Measurements from ENCODE around the gene LY6G5C. TPM values are rescaled to one million over a fixed set of nuclear protein-coding genes. Genes with fewer than 3 reads are reported as not detected.
A peak's percentile ranks its signal among the peaks of the same experiment; 100 is the strongest.

The LY6G5C gene
- total and polyA plus RNA-seq, 5 donors from 2014 or later: 3.1 to 19.9 (median 11.4) TPM

GRCh38 chr6:31634131-31634530, 46.7 kb downstream of the LY6G5C start:
- H3K27ac Mint-ChIP-seq: no peak overlapping the region
- Histone ChIP-seq H3K27ac (ENCODE audit: insufficient read depth, low read length, poor library complexity, severe bottlenecking) (no peak overlapping the region), H3K4me1 (ENCODE audit: control insufficient read depth, insufficient read depth, low read length, poor library complexity, severe bottlenecking) (no peaks in the 10 kb centered on the region), H3K9me3 (ENCODE audit: control insufficient read depth in 2 of 2, low read length in 2 of 2) (no peaks in the 10 kb centered on the region), H3K4me3 (ENCODE audit: low read depth, low read length) (no peak overlapping the region), H3K27me3 (ENCODE audit: control insufficient read depth, insufficient read depth, low read length) (no peaks in the 10 kb centered on the region), H3K36me3 (ENCODE audit: control insufficient read depth, insufficient read depth, low read length) (peaks cover 79% of the 10 kb centered on the region)
- H3K36me3 Mint-ChIP-seq: peaks cover 46% of the 10 kb centered on the region
- H3K27me3 Mint-ChIP-seq: no peaks in the 10 kb centered on the region
- no peaks in the 10 kb centered on the region for H3K9me3 Mint-ChIP-seq
- no peak for ATAC-seq (ENCODE audit: low read depth in 2 of 2)
- H3K4me1 Mint-ChIP-seq: peaks cover 0 to 7% (median 0%) of the 10 kb centered on the region in 4 donors
- no peak overlapping the region for H3K4me3 Mint-ChIP-seq
- DNase-seq: no peak

- no peak for ATAC-seq (ENCODE audit: low read depth in 2 of 2)
- peaks cover 0 to 7% (median 0%) of the 10 kb centered on the region in 4 donors for H3K4me1 Mint-ChIP-seq
- no peak for DNase-seq
Measured at GRCh38 chr6:31633447-31633846, 47.4 kb downstream of the LY6G5C start.

GRCh38 chr6:31632279-31632946, 48.5 kb downstream of the LY6G5C start:
- Histone ChIP-seq H3K27ac (ENCODE audit: insufficient read depth, low read length, poor library complexity, severe bottlenecking) (no peak overlapping the region), H3K4me1 (ENCODE audit: control insufficient read depth, insufficient read depth, low read length, poor library complexity, severe bottlenecking) (no peaks in the 10 kb centered on the region), H3K36me3 (ENCODE audit: control insufficient read depth, insufficient read depth, low read length) (peaks cover 85% of the 10 kb centered on the region), H3K27me3 (ENCODE audit: control insufficient read depth, insufficient read depth, low read length) (no peaks in the 10 kb centered on the region), H3K4me3 (ENCODE audit: low read depth, low read length) (no peak overlapping the region), H3K9me3 (ENCODE audit: control insufficient read depth in 2 of 2, low read length in 2 of 2) (no peaks in the 10 kb centered on the region)
- peaks cover 46% of the 10 kb centered on the region for H3K36me3 Mint-ChIP-seq
- peaks cover 0 to 10% (median under 1%) of the 10 kb centered on the region in 4 donors for H3K4me1 Mint-ChIP-seq
- no peak for DNase-seq
- H3K9me3 Mint-ChIP-seq: peaks cover 0 to 1% (median 0%) of the 10 kb centered on the region in 7 donors
- no peaks in the 10 kb centered on the region for H3K27me3 Mint-ChIP-seq
- H3K27ac Mint-ChIP-seq: no peak overlapping the region
- ATAC-seq (ENCODE audit: low read depth in 2 of 2): no peak
- H3K4me3 Mint-ChIP-seq: no peak overlapping the region

More at GRCh38 chr6:31633447-31633846, 47.4 kb downstream of the LY6G5C start:
- Histone ChIP-seq H3K27me3 (ENCODE audit: control insufficient read depth, insufficient read depth, low read length) (no peaks in the 10 kb centered on the region), H3K27ac (ENCODE audit: insufficient read depth, low read length, poor library complexity, severe bottlenecking) (no peak overlapping the region), H3K9me3 (ENCODE audit: control insufficient read depth in 2 of 2, low read length in 2 of 2) (no peaks in the 10 kb centered on the region), H3K4me1 (ENCODE audit: control insufficient read depth, insufficient read depth, low read length, poor library complexity, severe bottlenecking) (no peaks in the 10 kb centered on the region), H3K36me3 (ENCODE audit: control insufficient read depth, insufficient read depth, low read length) (peaks cover 81% of the 10 kb centered on the region), H3K4me3 (ENCODE audit: low read depth, low read length) (no peak overlapping the region)
- Mint-ChIP-seq H3K36me3 (peaks cover 43% of the 10 kb centered on the region), H3K27me3 (no peaks in the 10 kb centered on the region), H3K4me3 (no peak overlapping the region), H3K27ac (no peak overlapping the region), H3K9me3 (no peaks in the 10 kb centered on the region)

GRCh38 chr6:31631681-31632278, 49.1 kb downstream of the LY6G5C start:
- H3K27ac ChIP-seq (ENCODE audit: insufficient read depth, low read length, poor library complexity, severe bottlenecking): no peak overlapping the region
- Mint-ChIP-seq H3K27ac (peak overlapping the region in 1 of 3 donors; percentile 52), H3K9me3 (peaks cover 0 to 1% (median 0%) of the 10 kb centered on the region in 7 donors), H3K27me3 (no peaks in the 10 kb centered on the region), H3K4me1 (peaks cover 0 to 10% (median 2%) of the 10 kb centered on the region in 4 donors), H3K36me3 (peaks cover 52% of the 10 kb centered on the region), H3K4me3 (no peak overlapping the region)
- no peaks in the 10 kb centered on the region for H3K9me3 ChIP-seq (ENCODE audit: control insufficient read depth in 2 of 2, low read length in 2 of 2)
- ATAC-seq (ENCODE audit: low read depth in 2 of 2) (no peak), DNase-seq (no peak)
- no peaks in the 10 kb centered on the region for H3K27me3 ChIP-seq (ENCODE audit: control insufficient read depth, insufficient read depth, low read length)
- no peaks in the 10 kb centered on the region for H3K4me1 ChIP-seq (ENCODE audit: control insufficient read depth, insufficient read depth, low read length, poor library complexity, severe bottlenecking)
- peaks cover 86% of the 10 kb centered on the region for H3K36me3 ChIP-seq (ENCODE audit: control insufficient read depth, insufficient read depth, low read length)
- no peak overlapping the region for H3K4me3 ChIP-seq (ENCODE audit: low read depth, low read length)

- no peak overlapping the region for H3K4me3 Mint-ChIP-seq
- H3K27ac Mint-ChIP-seq: peak overlapping the region in 1 of 3 donors; percentile 28
- Histone ChIP-seq H3K27me3 (ENCODE audit: control insufficient read depth, insufficient read depth, low read length) (no peaks in the 10 kb centered on the region), H3K9me3 (ENCODE audit: control insufficient read depth in 2 of 2, low read length in 2 of 2) (no peaks in the 10 kb centered on the region), H3K36me3 (ENCODE audit: control insufficient read depth, insufficient read depth, low read length) (peaks cover 86% of the 10 kb centered on the region), H3K4me3 (ENCODE audit: low read depth, low read length) (no peak overlapping the region), H3K4me1 (ENCODE audit: control insufficient read depth, insufficient read depth, low read length, poor library complexity, severe bottlenecking) (no peaks in the 10 kb centered on the region), H3K27ac (ENCODE audit: insufficient read depth, low read length, poor library complexity, severe bottlenecking) (no peak overlapping the region)
- ATAC-seq (ENCODE audit: low read depth in 2 of 2) (no peak), DNase-seq (no peak)
- no peaks in the 10 kb centered on the region for H3K27me3 Mint-ChIP-seq
- peaks cover 0 to 12% (median 4%) of the 10 kb centered on the region in 4 donors for H3K4me1 Mint-ChIP-seq
- peaks cover 0 to 1% (median 0%) of the 10 kb centered on the region in 7 donors for H3K9me3 Mint-ChIP-seq
- H3K36me3 Mint-ChIP-seq: peaks cover 52% of the 10 kb centered on the region
Measured at GRCh38 chr6:31631209-31631608, 49.7 kb downstream of the LY6G5C start.

- no peak for ATAC-seq (ENCODE audit: low read depth in 2 of 2)
- H3K27ac ChIP-seq (ENCODE audit: insufficient read depth, low read length, poor library complexity, severe bottlenecking): no peak overlapping the region
- H3K4me3 ChIP-seq (ENCODE audit: low read depth, low read length): no peak overlapping the region
- Mint-ChIP-seq H3K4me1 (peaks cover 0 to 9% (median 7%) of the 10 kb centered on the region in 4 donors), H3K9me3 (peaks cover 0 to 1% (median 0%) of the 10 kb centered on the region in 7 donors), H3K27me3 (no peaks in the 10 kb centered on the region), H3K36me3 (peaks cover 53% of the 10 kb centered on the region), H3K4me3 (no peak overlapping the region), H3K27ac (no peak overlapping the region)
- peaks cover 86% of the 10 kb centered on the region for H3K36me3 ChIP-seq (ENCODE audit: control insufficient read depth, insufficient read depth, low read length)
- H3K9me3 ChIP-seq (ENCODE audit: control insufficient read depth in 2 of 2, low read length in 2 of 2): no peaks in the 10 kb centered on the region
- DNase-seq: no peak
- H3K4me1 ChIP-seq (ENCODE audit: control insufficient read depth, insufficient read depth, low read length, poor library complexity, severe bottlenecking): no peaks in the 10 kb centered on the region
- no peaks in the 10 kb centered on the region for H3K27me3 ChIP-seq (ENCODE audit: control insufficient read depth, insufficient read depth, low read length)
Measured at GRCh38 chr6:31630177-31630934, 50.5 kb downstream of the LY6G5C start.

- no peaks in the 10 kb centered on the region for H3K27me3 Mint-ChIP-seq
- Histone ChIP-seq H3K4me1 (ENCODE audit: control insufficient read depth, insufficient read depth, low read length, poor library complexity, severe bottlenecking) (no peaks in the 10 kb centered on the region), H3K27me3 (ENCODE audit: control insufficient read depth, insufficient read depth, low read length) (no peaks in the 10 kb centered on the region), H3K4me3 (ENCODE audit: low read depth, low read length) (no peak overlapping the region), H3K27ac (ENCODE audit: insufficient read depth, low read length, poor library complexity, severe bottlenecking) (no peak overlapping the region), H3K9me3 (ENCODE audit: control insufficient read depth in 2 of 2, low read length in 2 of 2) (no peaks in the 10 kb centered on the region), H3K36me3 (ENCODE audit: control insufficient read depth, insufficient read depth, low read length) (peaks cover 86% of the 10 kb centered on the region)
- no peak overlapping the region for H3K4me3 Mint-ChIP-seq
- ATAC-seq (ENCODE audit: low read depth in 2 of 2) (no peak), DNase-seq (no peak)
- H3K36me3 Mint-ChIP-seq: peaks cover 51% of the 10 kb centered on the region
- peaks cover 0 to 1% (median 0%) of the 10 kb centered on the region in 7 donors for H3K9me3 Mint-ChIP-seq
- peaks cover 0 to 9% (median 7%) of the 10 kb centered on the region in 4 donors for H3K4me1 Mint-ChIP-seq
- no peak overlapping the region for H3K27ac Mint-ChIP-seq
Measured at GRCh38 chr6:31629014-31629413, 51.9 kb downstream of the LY6G5C start.

Measured in CD4-positive, CD25-positive, alpha-beta regulatory T cell (primary cell).